GM12892 (cell line): ENCODE measurements around the gene JAKMIP2.
"Not testable (repeated sequence)": the region's sequence is repeated elsewhere in the genome, so short reads cannot be mapped to it uniquely, and the experiment has no call there.

Experiments used
- DNase-seq: peaks from one replicate; pipeline ENCODE4 v3.0.0; 2011; ENCODE audit not compliant: insufficient read length
- FAIRE-seq: peaks from 2 replicates; lab custom pipeline; 2011; peaks lifted over from hg19 to GRCh38; lab: Jason Lieb, UNC
- POLR2A ChIP-seq: IDR thresholded peaks from 2 replicates; pipeline ENCODE4 v1.6.1; 2011; ENCODE audit warnings: low read depth, low read length, control low read depth
- POLR2AphosphoS5 ChIP-seq: IDR thresholded peaks from 2 replicates; pipeline ENCODE4 v1.6.1; 2011; ENCODE audit warnings: low read depth, low read length, control low read depth
- TAF1 ChIP-seq: IDR thresholded peaks from 2 replicates; pipeline ENCODE4 v1.6.1; 2011; ENCODE audit warnings: low read depth, mild to moderate bottlenecking, control low read depth, low read length, borderline replicate concordance

JAKMIP2 gene

DNA sequence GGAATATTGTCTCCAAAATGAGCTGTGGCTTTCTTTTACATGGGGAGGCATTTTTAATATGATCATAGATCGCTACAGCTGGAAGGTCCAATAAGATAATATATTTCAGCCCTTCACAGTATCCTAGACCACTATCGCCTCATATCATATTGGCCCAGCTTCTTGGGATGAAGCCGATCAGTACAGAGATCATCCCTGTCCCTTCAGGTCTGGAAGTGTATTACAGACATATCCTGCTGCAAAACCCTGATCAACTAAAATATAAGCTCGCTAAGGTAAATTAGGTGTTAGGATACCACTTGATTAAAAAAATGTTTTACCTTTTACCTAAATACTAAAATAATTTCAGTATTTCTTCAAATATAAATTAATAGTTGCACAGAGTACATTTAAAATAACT, 41.7 kb downstream of the JAKMIP2 start:
- FAIRE-seq (no peak), DNase-seq (no peak)
- no peak for TF ChIP-seq POLR2A
- TF ChIP-seq POLR2AphosphoS5: no peak
- no peak for TF ChIP-seq TAF1

DNA sequence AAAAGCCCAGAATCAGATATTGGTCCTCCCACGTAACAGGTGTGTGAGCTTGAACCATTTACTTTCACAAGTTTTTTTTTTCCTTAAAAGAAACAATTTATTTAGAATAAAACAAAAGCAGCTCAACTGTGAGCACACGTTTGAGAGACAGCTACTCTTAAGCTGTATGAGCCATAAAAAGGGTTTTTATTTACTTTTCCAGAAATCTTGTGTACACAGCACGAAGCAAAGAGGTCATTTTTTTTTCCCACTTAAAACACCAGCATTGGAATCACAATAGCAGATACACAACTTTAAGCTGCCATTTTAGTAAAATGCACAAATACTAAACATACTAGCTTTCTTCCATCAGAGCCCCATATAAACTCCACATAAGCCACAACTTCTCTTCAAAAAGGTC, 44.6 kb downstream of the JAKMIP2 start:
- FAIRE-seq: no peak
- TF ChIP-seq TAF1 (no peak), POLR2A (no peak), POLR2AphosphoS5 (no peak)
- no peak for DNase-seq

DNA sequence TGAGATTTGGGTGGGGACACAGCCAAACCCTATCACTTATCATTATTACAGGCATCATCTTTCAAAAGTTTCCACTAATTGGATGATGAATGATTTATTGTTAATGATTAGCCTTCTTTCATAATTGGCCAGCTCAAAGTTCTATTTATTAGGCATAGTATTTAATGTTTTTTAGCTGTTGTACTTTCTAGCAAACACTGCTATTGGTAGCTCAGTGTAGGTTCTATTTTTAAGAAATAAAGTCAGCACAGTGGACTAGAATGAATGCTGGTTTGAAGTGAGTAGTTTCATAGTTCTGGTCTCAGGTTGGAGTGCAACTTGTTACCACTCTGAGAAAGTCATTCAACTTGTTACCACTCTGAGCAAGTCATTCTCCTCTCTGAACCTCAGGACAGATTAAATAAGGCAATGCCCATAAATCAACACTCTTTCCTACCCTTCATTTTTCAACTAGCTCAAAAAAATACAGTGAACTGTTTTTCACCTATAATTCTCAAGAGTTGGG, 46.9 kb downstream of the JAKMIP2 start:
- DNase-seq (no peak), FAIRE-seq (no peak)
- no peak for TF ChIP-seq TAF1
- no peak for TF ChIP-seq POLR2AphosphoS5

DNA sequence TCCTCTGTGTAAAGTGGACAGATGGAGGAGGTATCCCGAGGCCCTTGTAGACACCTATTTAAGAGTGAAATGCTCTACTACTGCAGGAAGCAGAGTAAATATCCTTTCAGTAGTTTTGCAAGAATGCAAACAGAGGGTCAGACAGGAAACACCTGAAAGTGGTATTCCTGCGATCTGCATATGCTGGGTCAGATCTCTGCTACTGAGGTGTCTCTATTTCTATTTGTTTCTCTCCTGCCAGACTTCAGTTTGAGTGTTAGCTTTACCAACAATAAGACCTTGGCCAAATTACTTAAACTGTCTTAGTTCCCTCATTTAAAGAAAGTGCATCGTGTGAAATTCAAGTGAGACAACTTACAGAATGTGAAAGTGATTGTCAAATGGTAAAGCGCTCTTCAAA, 47.6 kb downstream of the JAKMIP2 start:
- TF ChIP-seq TAF1 (no peak), POLR2A (no peak), POLR2AphosphoS5 (no peak)
- DNase-seq (no peak), FAIRE-seq (no peak)

DNA sequence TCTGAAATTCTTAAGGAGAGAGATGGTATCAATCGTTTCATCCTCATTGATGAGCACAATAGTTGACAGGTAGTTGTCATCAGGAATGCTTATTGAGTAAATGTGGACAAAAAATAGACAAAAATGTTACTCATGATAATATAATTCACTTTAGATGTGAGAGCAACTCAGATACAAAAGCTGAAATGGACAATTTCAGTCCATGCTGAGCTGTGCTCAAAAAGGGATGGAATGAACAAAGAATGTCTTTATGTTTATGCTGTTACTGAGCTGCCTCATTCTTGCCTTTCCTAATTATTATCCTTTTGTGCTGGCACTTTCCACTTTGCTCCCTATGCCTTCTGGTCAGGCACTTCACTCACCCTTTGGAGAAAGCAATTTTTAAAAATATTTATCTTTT, 49.5 kb downstream of the JAKMIP2 start:
- DNase-seq: no peak
- FAIRE-seq: no peak
- TF ChIP-seq TAF1: no peak
- TF ChIP-seq POLR2A: no peak
- TF ChIP-seq POLR2AphosphoS5: no peak

DNA sequence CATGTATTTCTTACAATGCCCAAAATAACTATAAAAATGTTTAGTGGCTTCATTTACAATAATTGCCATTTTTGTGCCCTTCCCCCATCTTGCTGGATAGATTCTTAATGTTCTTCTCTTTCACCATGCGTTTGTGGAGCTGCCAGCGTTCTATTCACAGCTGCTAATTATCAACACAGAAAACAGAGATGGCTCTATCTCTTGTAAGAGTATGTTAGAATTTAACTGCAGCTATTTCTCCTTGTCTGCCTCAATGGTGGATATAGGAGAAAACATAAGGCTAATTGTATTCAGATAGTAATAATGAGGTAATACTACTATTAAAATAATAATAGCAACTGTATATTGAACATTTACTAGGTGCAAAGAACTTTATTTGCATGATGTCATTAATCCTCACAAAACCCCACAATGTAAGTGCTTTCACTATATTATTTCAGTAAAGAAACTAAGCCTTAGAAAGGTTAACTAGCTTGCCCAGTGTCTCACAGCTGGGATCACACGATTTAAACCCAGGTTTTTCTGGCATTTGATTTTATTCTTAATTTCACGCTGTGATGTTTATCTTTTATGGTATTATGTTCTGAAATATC, 50.1 kb downstream of the JAKMIP2 start:
- TF ChIP-seq POLR2AphosphoS5 (no peak), TAF1 (no peak), POLR2A (no peak)
- no peak for FAIRE-seq
- DNase-seq: no peak

DNA sequence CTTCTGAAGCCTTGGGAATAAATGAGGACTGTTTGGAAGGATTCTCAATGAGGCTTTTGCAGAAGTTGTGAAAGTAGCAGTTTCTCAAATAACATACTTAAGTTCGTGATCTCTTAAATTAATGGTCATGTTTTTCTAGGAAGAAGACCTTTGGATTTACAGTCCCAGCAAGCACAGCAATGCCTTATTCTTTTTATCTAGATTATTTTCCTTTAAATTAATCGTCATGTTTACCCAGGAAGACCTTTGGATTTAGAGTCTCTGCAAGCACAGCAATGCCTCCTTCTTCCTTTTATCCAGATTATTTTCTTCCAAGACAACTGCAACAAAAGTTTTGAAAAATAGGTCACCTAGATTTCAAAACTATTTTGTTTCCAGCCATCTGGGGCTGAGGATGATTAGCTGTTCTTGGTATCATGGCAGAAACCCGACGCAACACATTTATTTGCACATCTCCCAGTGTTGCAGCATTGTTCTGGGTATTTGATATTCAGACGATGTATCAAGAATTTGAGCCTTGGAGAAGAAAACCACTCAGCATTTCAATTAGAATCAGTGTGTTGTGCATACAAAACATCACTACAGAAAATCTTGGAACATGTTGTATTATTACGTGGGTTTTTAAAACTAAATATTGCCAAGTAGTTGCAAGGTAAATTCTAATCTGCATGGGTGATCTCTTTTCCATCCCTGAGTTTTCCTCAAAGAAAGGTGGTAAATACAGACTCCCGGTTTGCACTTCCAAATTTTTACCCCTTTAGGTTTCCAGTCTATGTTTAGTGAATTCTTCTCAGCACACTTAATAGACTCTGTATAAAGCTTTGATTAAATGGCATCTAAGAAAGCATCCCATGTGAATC, 50.9 kb downstream of the JAKMIP2 start:
- FAIRE-seq (no peak), DNase-seq (no peak)

DNA sequence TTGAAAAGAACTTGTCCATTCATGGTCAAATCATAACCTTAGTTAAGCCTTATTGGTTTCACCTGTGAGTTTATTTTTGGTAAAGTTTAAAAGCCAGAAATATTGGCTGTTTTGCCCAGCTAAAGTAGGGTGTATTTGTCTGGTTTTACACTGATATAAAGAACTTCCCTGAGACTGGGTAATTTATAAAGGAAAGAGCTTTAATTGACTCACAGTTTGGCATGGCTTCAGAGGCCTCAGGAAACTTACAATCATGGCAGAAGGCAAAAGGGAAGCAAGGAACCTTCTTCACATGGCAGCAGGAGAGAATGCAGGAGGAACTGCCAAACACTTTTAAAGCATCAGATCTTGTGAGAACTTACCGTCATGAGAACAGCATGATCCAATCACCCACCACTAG, 55.3 kb downstream of the JAKMIP2 start:
- FAIRE-seq: no peak
- TF ChIP-seq POLR2A (no peak), TAF1 (no peak), POLR2AphosphoS5 (no peak)

More for the DNA sequence above, 50.9 kb downstream of the JAKMIP2 start:
- TF ChIP-seq TAF1 (no peak), POLR2A (no peak), POLR2AphosphoS5 (no peak)

DNA sequence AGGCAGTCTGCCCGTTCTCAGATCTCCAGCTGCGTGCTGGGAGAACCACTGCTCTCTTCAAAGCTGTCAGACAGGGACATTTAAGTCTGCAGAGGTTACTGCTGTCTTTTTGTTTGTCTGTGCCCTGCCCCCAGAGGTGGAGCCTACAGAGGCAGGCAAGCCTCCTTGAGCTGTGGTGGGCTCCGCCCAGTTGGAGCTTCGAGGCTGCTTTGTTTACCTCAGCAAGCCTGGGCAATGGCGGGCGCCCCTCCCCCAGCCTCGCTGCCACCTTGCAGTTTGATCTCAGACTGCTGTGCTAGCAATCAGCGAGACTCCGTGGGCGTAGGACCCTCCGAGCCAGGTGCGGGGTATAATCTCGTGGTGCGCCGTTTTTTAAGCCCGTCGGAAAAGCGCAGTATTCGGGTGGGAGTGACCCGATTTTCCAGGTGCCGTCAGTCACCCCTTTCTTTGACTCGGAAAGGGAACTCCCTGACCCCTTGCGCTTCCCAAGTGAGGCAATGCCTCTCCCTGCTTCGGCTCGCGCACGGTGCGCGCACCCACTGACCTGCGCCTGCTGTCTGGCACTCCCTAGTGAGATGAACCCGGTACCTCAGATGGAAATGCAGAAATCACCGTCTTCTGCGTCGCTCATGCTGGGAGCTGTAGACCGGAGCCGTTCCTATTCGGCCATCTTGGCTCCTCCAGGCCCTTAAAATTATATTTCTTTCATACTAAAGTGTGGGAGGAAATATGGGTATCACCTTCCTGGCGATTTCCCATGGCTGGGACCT, 61.2 kb downstream of the JAKMIP2 start:
- DNase-seq, FAIRE-seq: not testable (repeated sequence)

More for the DNA sequence above, 55.3 kb downstream of the JAKMIP2 start:
- no peak for DNase-seq

DNA sequence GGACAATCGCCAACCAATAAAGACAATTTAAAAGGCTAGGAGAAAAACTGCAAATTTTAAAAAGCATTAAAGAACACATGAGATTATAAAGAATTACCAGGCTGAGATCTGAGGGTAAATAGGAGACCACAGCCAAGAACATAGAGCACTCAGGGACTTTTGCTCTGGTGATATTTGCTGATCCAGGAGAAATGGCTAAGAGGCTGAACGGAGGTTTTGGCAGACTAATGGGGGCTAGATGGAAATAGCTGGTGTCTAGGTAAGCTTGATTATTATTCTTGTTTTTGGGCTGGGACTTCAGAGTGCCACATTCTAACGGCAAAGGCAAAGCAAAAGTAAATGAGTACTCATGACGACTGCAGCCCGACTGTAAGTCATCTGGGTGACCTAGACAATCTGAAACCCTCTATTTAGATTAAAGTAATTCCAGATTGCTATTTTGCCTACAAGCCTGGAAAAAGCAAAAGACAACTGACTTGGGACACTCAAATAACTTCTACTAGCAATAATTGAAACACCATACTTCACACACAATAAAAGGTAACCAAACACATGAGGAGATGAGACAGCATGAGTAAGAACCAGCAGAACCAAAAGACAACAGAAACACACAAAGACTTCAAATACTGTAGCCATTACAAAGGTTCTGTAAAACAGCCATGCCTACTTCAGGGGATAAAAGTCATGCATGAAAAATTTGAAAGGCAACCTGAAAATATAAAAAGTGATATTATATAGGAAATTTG, 68.8 kb downstream of the JAKMIP2 start:
- DNase-seq (no peak), FAIRE-seq (no peak)
- TF ChIP-seq POLR2A (no peak), TAF1 (no peak), POLR2AphosphoS5 (no peak)

DNA sequence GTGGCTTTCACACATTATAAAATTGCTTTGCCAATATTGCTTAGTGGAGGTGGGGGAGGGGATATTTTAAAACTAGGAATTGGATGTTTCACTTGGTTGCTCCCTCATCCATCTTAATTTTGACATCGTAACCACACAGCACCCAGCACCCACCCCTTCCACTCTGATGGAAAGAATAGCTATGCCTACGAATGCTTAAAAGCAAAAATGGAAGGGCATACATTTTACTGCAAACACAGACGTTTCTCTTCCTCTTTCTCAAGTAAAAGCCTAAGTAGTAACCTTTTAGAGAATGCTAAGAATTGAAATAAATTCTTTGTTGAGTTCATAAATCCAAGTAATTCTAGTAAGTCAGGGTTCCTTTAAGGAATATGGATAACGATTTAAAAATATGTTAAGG, 69.9 kb downstream of the JAKMIP2 start:
- FAIRE-seq: no peak
- no peak for TF ChIP-seq TAF1
- TF ChIP-seq POLR2A: no peak
- TF ChIP-seq POLR2AphosphoS5: no peak
- no peak for DNase-seq
